DMS53 treated with DMSO at 0.1 percent for 48 hours (cell line): ENCODE results near the gene PFAS.

Source experiments
- DNase-seq: peaks from one replicate; lab custom pipeline; 2025; ENCODE audit not compliant: unreplicated experiment; lab: John Stamatoyannopoulos, UW

The PFAS gene

DNA sequence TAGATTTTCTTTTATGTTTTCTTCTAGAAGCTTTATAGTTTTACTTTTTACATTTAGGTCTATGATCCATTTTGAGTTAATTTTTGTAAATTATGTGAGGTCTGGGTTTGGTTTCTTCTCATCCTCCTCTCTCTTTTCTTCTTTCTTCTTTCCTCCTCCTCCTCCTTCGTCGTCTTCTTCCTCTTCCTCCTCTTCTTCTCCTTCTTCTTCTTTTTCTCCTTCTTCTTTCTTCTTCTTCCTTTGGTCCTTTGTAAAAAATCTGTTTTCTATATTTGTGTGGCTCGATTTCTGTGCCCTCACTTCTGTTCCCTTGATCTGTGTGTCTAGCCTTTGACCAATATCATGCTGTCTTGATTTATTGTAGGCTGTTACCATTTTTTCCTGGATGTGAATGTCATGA, 51.1 kb downstream of the PFAS start:
- DNase-seq: no peak

DNA sequence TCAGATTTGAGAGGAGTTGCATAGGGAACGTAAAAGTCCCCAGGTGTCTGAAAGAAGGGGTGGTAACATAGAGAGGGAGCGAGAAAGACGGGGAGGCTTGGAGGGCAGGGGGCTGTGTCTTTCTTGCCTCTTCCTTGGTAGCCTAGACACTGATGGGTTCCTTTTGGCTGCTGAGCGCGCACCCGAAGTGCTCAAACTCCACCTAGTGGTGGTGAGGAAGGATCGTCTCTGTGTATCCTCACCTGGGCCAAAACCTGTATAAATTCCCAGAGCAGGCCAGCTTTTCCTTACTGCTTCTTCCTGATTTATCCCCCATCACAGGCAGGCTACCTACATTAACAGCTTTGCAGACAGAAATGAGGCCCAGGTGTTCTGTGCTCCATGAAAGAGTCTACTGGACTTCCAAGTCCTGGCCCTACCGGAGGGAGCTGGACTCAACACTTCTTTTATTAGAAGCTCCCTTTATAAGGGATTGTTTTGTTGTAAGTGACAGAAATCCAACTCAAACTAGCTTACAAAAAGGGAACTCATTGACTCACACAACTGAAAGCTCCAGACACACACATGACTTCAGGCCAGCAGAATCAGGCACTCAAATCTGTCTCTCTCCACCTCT, 51.6 kb downstream of the PFAS start:
- peak; percentile 94 for DNase-seq

DNA sequence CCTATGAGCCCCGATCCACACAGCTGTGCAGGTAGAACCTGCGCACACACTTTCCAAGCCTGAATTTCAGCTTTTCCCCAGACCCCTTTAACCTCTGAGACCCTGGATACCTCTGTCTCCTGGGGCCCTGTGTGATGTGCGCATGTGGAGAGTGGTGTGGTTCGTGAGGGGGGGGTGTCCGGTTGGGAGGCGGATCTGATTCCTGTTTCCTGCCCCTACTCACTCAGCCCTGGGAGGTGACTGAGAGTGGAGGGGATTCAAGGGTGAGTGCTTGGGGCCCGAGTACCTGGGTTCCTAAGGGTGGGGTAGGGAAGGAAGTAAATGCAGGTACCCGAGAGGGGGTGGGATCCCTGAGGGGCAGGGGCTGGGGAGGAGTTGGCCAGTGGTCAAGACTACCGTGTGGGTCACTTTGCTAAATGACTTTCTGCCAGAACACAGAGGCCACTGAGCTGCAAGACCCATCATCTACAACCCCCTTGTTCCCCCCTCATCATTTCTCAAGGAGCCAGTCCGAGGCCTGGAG, 61.6 kb downstream of the PFAS start:
- DNase-seq: no peak

DNA sequence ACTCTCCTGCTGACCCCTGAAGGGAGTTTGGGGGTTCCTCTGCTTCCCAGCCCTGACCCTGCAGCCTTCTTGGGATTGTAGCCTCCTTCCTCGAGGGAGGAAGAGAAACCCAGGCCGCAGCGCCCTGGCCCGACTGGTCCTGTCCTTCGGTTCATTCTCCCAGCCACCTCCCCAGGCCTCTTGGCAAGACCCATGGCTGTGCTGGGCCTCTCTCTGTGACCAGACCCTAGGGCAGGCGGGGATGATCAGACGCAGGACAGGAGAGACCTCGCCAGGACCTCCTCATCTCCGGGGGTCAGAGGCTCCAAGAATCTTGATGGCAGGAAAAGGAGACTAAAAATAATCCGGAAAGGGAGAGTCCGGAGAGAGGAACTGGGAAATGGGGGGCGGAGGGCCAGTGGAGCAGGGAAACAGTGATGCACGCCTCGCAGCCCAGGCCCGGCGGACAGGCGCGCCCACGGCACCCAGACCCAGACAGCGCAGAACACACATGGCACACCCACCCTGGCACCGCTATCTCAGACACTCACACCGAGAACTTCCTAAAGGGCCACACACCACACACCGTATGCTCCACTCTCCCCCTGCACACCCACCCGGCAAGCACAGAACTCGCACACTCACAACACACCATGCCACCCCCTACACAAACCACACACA, 62.2 kb downstream of the PFAS start:
- DNase-seq: no peak

DNA sequence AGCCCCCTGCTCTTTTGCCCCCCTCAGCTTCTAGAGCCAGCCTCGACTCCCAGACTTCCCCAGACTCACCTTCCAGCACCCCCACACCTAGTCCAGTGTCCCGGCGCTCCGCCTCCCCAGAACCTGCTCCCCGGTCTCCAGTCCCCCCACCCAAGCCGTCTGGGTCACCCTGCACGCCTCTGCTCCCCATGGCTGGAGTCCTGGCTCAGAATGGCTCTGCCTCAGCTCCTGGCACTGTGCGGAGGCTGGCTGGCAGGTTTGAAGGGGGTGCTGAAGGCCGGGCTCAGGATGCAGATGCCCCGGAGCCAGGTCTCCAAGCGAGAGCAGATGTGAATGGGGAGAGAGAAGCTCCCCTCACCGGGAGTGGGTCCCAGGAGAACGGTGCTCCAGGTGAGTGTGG, 63.2 kb downstream of the PFAS start:
- DNase-seq: no peak

DNA sequence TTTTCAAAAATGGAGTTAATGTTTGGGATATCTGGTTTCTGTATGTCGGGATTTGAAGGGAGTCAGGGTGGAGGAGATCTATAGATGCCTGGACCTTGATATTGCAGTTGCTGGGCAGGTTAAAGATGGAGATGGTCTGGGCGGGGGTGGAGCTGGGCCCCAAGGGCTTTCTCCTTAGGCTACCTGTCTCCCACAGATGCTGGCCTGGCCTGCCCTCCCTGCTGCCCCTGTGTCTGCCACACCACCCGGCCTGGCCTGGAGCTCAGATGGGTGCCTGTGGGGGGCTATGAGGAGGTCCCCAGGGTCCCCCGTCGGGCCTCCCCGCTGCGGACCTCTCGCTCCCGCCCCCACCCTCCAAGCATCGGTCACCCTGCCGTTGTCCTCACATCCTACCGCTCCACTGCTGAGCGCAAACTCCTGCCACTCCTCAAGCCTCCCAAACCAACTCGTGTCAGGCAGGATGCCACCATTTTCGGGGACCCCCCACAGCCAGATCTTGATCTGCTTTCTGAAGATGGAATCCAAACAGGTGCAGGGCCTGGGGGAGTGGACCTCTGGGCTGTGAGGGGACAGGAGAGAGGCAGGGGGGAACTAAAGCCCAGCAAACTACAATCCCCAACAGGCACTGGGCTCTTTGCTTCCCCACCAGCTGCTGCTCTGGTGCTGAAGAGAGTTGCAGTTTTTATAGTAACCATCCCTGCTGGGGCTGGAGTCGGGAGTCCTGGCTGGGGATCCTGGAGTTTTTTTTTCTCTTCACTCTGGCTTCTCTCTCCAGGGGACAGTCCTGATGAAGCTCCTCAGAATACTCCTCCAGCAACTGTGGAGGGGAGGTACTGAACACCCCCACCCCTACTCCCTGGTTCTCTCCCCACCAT, 63.9 kb downstream of the PFAS start:
- DNase-seq: no peak

DNA sequence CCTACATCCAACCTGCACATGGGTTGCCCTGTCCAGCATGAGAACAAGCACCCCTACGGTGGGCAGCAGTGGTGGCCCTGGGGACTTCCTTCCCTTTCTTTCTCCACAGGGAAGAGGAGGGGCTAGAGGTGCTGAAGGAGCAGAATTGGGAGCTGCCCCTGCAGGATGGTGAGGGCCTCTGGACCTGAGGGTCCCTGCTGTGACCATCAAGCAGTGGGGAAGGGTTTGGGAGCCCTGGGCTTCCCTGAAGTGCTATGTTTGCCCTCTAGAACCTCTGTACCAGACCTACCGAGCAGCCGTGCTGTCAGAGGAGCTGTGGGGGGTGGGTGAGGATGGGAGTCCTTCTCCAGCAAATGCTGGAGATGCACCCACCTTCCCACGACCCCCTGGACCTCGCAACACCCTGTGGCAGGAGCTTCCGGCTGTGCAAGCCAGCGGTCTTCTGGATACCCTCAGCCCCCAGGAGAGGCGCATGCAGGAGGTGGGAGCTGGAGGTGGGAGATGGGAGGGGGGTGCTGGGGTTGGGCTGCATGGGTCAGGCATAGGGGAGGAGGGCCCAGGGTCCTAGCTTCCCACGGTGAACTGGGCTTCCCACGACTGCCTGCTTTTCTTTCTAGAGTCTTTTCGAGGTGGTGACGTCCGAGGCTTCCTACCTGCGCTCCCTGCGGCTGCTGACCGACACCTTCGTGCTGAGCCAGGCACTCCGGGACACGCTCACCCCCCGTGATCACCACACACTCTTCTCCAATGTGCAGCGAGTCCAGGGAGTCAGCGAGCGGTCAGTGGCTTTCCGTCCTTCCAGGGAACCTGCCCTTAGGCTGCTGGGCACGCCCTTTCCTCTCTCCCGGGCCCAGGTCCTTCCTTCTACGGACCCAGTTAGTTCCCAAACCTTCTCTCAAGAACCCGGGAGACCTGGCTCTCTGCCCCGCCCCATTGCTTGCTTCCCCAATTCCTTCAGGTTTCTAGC, 66.0 kb downstream of the PFAS start:
- DNase-seq: no peak

DNA sequence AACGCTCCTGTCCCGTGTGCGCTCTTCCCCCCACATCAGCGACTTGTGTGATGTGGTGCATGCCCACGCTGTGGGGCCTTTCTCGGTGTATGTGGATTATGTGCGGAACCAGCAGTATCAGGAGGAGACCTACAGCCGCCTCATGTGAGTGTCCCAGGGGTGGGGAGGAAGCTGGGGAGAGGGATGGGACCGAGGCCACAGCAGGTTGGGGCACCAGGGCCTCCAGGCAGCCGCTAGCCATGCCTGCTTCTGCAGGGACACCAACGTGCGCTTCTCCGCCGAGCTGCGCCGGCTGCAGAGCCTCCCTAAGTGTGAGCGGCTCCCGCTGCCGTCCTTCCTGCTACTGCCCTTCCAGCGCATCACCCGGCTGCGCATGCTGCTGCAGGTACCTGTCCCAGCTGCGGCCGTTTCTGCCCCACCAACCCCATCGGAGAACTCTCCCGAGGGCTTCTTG, 66.7 kb downstream of the PFAS start:
- no peak for DNase-seq

DNA sequence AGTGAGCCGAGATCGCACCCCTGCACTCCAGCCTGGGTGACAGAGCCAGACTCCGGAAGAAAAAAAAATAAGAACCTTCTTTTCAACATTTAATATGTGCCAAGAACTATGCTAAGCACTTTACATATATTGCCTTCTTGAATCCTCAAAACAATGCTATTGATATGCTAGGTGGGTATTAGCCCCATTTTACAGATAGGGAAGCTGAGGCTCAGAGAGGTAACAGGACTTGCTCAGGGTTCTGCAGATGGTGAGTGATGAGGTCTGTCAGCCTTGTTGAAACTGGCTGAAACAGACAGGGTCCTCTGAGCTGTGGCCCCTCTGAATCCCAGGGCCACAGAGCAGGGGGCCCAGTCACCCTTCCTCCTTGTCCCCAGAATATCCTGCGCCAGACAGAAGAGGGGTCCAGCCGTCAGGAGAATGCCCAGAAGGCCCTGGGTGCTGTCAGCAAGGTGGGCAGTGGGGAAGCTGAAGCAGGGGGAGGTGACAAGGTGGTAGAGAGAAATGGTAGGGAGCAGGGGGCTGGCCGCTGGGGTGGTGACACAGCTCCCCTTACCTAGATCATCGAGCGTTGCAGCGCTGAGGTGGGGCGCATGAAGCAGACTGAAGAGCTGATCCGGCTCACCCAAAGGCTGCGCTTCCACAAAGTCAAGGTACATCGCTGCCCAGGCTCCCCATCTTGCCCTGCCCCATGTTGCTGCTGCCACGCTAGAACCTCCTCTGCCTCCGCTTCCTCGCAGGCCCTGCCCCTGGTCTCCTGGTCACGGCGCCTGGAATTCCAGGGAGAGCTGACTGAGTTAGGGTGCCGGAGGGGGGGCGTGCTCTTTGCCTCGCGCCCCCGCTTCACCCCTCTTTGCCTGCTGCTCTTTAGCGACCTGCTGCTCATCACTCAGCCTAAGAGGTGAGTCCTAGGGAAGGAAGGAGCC, 69.2 kb downstream of the PFAS start:
- DNase-seq: no peak
